Mucosa of rectum (tissue), 2 donors: ENCODE data around the gene METTL16.
"Not testable (repeated sequence)": the region's sequence is repeated elsewhere in the genome, so short reads cannot be mapped to it uniquely, and the experiment has no call there.

ENCODE experiments used
- H3K27ac ChIP-seq, 2 donors: one replicate each; pipeline ENCODE4 v1.7.0; 2013; ENCODE audit warnings: inconsistent platforms in 2 of 2, low read depth in 2 of 2, low read length in 2 of 2
- H3K27me3 ChIP-seq, 2 donors: one replicate each; pipeline ENCODE4 v1.7.0; 2013; ENCODE audit warnings: low read length in 2 of 2; ENCODE audit not compliant: control insufficient read depth in 2 of 2, insufficient read depth in 2 of 2
- H3K36me3 ChIP-seq, 2 donors: one replicate each; pipeline ENCODE4 v1.7.0; 2013; ENCODE audit warnings: low read length in 2 of 2; ENCODE audit not compliant: control insufficient read depth in 2 of 2, insufficient read depth in 2 of 2
- H3K4me1 ChIP-seq, 2 donors: one replicate each; pipeline ENCODE4 v1.7.0; 2013; ENCODE audit warnings: low read length in 2 of 2, mild to moderate bottlenecking in 1 of 2; ENCODE audit not compliant: control insufficient read depth in 2 of 2, insufficient read depth in 2 of 2
- H3K4me3 ChIP-seq, 2 donors: one replicate each; pipeline ENCODE4 v1.7.0; 2013; ENCODE audit warnings: low read length in 2 of 2
- H3K9ac ChIP-seq, 2 donors: one replicate each; pipeline ENCODE4 v1.7.0; 2013; ENCODE audit warnings: low read length in 2 of 2, low read depth in 1 of 2, mild to moderate bottlenecking in 1 of 2
- H3K9me3 ChIP-seq, 2 donors: one replicate each; pipeline ENCODE4 v1.7.0; 2013; ENCODE audit warnings: low read length in 2 of 2; ENCODE audit not compliant: control insufficient read depth in 2 of 2
- donor health status: healthy.
- donor health status: Normal muscosa, but diverticular disease.

Gene METTL16

DNA sequence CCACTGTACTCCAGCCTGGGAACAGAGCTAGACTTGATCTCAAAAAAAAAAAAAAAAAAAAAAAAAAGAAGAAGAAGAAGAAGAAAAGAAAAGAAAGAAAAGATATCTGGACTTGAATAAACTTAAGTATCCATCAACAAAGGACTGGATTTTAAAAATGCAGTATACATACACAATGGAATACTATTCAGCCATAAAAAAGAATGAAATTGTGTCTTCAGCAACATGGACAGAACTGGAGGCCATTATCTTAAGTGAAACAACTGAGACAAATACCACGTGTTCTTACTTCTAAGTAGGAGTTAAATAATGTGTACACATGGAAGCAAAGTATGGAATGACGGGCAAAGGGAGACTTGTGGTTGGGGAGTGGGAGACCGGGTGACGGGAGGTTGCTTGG, 70.8 kb downstream of the METTL16 start:
- H3K4me1 ChIP-seq, result peaks cover 7 to 11% of the 10 kb centered on the region in 2 donors
- H3K9ac ChIP-seq, result no peak overlapping the region
- no peak overlapping the region for H3K4me3 ChIP-seq
- no peaks in the 10 kb centered on the region for H3K27me3 ChIP-seq
- no peaks in the 10 kb centered on the region for H3K9me3 ChIP-seq
- peaks cover 16 to 34% of the 10 kb centered on the region in 2 donors for H3K36me3 ChIP-seq
- H3K27ac ChIP-seq, result no peak overlapping the region

DNA sequence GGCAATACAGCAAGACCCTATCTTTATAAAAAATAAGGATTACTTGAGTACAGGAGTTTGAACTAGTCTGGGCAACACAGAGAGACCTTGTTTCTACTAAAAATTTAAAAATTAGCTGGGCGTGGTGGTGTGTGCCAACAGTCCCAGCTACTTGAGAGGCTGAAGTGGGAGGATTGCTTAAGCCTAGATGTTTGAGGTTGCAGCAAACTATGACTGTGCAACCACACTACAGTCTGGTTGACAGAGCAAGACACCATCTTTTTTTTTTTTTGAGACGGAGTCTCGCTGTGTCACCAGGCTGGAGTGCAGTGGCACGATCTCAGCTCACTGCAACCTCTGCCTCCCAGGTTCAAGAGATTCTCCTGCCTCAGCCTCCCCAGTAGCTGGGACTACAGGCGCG, 71.7 kb downstream of the METTL16 start:
- H3K4me1 ChIP-seq, result peaks cover 7 to 11% of the 10 kb centered on the region in 2 donors
- H3K27ac ChIP-seq, H3K4me3 ChIP-seq, H3K9ac ChIP-seq, H3K9me3 ChIP-seq, H3K27me3 ChIP-seq: not testable (repeated sequence)
- peaks cover 16 to 41% of the 10 kb centered on the region in 2 donors for H3K36me3 ChIP-seq

DNA sequence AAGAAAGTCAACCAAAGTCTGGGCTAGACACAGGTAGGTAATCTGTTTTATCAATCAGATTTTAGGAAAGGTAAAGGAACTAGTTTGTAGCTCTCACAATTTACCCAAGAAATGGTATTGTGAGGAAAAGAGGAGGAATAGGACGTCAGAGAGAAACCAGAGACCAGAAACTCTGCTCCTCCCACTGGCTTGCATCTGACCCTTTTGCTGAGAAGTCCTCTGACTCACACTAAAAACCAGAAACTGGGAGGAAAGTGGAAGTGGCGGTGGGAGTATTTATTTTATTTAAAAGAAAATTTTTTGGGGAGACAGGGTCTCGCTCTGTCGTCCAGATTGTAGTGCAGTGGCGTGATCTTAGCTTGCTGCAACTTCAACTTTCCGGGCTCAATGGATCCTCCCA, 72.9 kb downstream of the METTL16 start:
- Histone ChIP-seq H3K9ac (no peak overlapping the region), H3K9me3 (no peaks in the 10 kb centered on the region), H3K27ac (no peak overlapping the region), H3K4me3 (no peak overlapping the region), H3K36me3 (peaks cover 16 to 46% of the 10 kb centered on the region in 2 donors), H3K4me1 (peaks cover 7 to 11% of the 10 kb centered on the region in 2 donors), H3K27me3 (no peaks in the 10 kb centered on the region)

DNA sequence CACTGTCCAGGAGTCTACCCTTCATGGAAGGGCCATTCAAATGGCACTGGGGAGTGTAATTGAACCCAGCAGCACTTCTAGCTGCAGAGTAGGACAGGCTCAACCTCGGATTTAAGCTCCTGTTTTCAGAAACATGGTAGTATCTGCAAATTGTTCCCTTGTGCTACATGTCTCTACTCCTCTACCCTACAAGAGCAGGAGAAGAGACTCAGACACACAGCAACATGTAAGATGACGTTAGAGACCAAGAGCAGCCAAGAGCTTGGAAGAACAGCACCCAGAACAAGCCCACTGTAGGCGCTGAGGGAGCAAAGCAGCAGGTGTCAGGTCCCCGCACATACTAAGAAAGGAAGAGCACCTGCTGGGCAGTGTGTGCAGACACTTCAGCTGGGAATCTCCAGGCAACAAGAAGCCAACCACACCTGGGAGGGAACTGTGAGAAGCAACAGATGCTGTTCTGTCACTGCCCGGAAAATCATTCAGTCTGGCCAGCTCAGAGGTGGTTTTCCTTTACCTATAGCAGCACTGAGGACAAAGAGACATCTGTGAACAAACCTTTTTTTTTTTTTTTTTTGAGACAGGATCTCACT, 75.3 kb downstream of the METTL16 start:
- no peaks in the 10 kb centered on the region for H3K9me3 ChIP-seq
- H3K4me3 ChIP-seq, result no peak overlapping the region
- H3K9ac ChIP-seq, result no peak overlapping the region
- no peaks in the 10 kb centered on the region for H3K27me3 ChIP-seq
- no peaks in the 10 kb centered on the region for H3K4me1 ChIP-seq
- peaks cover 21 to 56% of the 10 kb centered on the region in 2 donors for H3K36me3 ChIP-seq
- H3K27ac ChIP-seq, result no peak overlapping the region

DNA sequence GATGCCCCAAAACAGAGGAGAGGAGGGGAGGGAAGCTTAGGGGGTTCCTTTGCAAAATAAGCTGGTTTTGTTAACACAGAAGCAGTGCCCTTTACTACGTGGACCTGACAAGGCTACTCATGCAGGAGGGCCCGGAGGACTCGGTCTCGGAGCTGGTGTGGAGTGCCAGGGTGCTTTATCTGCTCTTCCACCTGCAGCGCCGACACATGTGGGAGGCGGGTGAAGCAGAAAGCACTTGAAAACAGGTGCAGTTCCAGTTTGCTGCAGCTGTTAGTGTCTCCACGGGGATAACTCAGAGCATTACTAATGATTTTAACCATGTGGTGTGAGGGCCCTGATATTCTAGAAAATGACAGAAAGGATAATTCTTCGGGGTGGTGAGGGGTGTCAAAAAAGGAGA, 75.8 kb downstream of the METTL16 start:
- Histone ChIP-seq H3K27me3 (no peaks in the 10 kb centered on the region), H3K4me1 (no peaks in the 10 kb centered on the region), H3K9me3 (no peaks in the 10 kb centered on the region), H3K4me3 (no peak overlapping the region), H3K27ac (no peak overlapping the region), H3K36me3 (peaks cover 17 to 50% of the 10 kb centered on the region in 2 donors), H3K9ac (no peak overlapping the region)

DNA sequence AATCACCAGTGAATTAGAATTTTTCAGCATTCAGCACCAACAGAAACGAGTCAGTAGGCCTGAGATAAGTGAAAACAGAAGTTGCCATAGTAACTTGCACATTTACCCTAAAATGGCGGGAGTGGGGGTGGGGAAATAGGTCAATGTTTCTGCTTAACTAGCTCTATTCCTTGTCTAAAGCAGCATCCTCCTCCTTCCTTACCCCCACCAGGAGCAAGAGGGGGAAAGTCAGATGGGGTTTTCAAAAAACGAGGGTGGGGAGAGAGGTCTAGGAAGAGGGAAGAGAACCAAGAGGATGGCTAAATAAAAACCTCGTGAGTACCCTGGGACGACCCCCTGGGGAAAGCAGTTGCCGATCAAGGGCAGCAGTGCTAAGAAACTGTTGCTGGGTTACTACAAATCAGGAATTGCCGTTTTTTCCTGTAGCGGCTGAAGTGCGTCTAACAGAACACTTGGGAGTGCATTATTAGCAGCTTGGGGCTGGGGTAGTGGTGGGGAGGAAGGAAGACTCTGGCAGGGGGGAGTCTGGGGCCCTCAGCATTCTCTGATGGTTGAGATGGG, 76.4 kb downstream of the METTL16 start:
- Histone ChIP-seq H3K27me3 (no peaks in the 10 kb centered on the region), H3K9me3 (no peaks in the 10 kb centered on the region), H3K4me3 (no peak overlapping the region), H3K9ac (no peak overlapping the region), H3K4me1 (no peaks in the 10 kb centered on the region), H3K36me3 (peaks cover 17 to 50% of the 10 kb centered on the region in 2 donors), H3K27ac (no peak overlapping the region)

DNA sequence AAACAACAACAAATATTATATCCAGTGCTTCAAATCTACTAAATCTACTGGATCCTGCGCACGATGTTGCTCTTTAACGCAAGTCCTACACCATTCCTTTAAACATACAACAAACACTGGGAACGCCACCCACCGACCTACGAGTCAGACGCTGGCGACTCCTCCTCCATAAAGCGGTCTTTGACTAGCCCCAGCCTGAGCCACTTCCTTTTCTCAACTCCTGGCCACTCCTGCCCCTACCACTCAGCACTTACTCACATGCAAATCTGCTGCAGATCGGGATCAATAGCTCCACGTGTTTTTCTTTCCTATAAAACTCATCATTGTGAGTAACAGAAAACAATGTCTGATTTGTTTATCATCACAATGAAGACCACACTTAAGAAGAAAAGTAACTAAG, 78.0 kb downstream of the METTL16 start:
- Histone ChIP-seq H3K27ac (no peak overlapping the region), H3K4me1 (no peaks in the 10 kb centered on the region), H3K9me3 (no peaks in the 10 kb centered on the region), H3K4me3 (no peak overlapping the region), H3K36me3 (peaks cover 15 to 42% of the 10 kb centered on the region in 2 donors), H3K27me3 (no peaks in the 10 kb centered on the region), H3K9ac (no peak overlapping the region)

DNA sequence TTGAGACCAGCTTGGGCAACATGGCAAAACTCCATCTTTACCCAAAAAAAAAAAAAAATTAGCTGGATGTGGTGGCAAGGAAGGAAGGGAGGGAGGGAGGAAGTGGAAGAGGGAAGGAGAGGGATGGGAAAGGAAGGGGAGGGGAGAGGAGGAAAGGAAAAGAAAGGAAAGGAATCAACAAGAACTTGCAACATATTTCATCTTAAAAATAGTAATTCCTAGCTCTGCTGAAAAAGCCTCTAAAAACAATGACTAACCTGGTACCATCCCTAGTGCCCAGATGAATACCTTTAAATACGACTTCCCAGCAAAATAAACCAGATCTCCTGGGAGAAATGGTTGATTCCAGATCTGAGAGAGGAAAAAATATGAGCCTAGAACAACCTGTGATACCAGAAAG, 83.8 kb downstream of the METTL16 start:
- no peak overlapping the region for H3K9ac ChIP-seq
- H3K9me3 ChIP-seq, result no peaks in the 10 kb centered on the region
- peaks cover 0 to 4% of the 10 kb centered on the region in 2 donors for H3K36me3 ChIP-seq
- no peaks in the 10 kb centered on the region for H3K27me3 ChIP-seq
- H3K4me1 ChIP-seq, result no peaks in the 10 kb centered on the region
- no peak overlapping the region for H3K4me3 ChIP-seq
- no peak overlapping the region for H3K27ac ChIP-seq

DNA sequence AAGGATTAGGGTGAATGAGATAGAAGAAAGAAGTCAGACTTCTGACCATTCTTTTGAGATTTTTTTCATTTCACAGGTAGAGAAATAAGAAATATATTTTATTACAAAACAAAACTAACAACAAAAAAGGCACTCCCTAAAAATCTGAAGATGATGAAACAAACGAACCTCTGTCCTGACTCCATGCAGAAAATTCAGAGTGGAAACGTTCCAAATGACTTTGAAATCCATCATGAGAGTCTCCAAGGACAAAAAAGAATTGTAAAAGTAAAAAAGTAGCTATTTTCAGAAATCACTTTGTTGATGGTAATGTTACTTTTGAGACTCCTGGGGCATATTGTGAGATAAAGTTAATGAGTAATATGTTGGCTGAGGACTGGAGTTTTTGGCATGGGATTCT, 84.5 kb downstream of the METTL16 start:
- no peak overlapping the region for H3K27ac ChIP-seq
- no peak overlapping the region for H3K9ac ChIP-seq
- H3K4me3 ChIP-seq, result no peak overlapping the region
- H3K27me3 ChIP-seq, result no peaks in the 10 kb centered on the region
- H3K36me3 ChIP-seq, result peaks cover 0 to 2% of the 10 kb centered on the region in 2 donors
- no peaks in the 10 kb centered on the region for H3K4me1 ChIP-seq
- H3K9me3 ChIP-seq, result no peaks in the 10 kb centered on the region

DNA sequence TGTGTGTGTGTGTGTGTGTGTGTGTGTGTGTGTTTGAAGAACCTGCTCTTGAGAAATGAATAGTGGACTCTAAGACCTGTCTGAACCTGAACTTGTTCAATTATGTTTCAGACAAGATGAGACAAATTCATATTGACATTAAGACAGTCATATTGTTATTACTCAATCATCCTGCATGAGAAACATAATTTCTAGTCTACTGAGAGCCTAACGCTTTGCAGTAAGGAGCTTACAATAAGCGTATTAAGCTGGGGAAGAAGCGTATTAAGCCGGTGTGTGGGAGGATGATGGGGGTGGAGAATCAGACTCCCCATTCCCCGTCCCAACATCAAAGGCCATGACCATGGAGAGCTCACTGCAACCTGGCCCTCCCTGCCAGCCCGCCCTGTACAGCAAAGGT, 88.4 kb downstream of the METTL16 start:
- H3K9me3 ChIP-seq, result no peaks in the 10 kb centered on the region
- H3K9ac ChIP-seq, result no peak overlapping the region
- no peak overlapping the region for H3K4me3 ChIP-seq
- H3K36me3 ChIP-seq, result peaks cover 11 to 24% of the 10 kb centered on the region in 2 donors
- H3K4me1 ChIP-seq, result no peaks in the 10 kb centered on the region
- no peak overlapping the region for H3K27ac ChIP-seq
- H3K27me3 ChIP-seq, result no peaks in the 10 kb centered on the region
